HG03175 (cell line): Measurements from ENCODE around the gene ALDH1A2.
"Not testable (repeated sequence)": the region's sequence is repeated elsewhere in the genome, so short reads cannot be mapped to it uniquely, and the experiment has no call there.

ENCODE experiments used
- ATAC-seq: cut with Tn5 transposase; IDR thresholded peaks from one replicate; pipeline ENCODE4 v1.9.1; 2021; ENCODE audit warnings: mild to moderate bottlenecking, moderate library complexity; ENCODE audit not compliant: unreplicated experiment

The ALDH1A2 gene

GRCh38 chr15:58069008-58069407 lies 3.5 kb upstream of the ALDH1A2 start:
- no peak for ATAC-seq

- no peak for ATAC-seq
Observed at GRCh38 chr15:58066042-58066867, 744 bp upstream of the ALDH1A2 start.

GRCh38 chr15:58064980-58065444 lies 499 bp downstream of the ALDH1A2 start:
- no peak for ATAC-seq

- no peak for ATAC-seq
Observed at GRCh38 chr15:58064082-58064979, 1.2 kb downstream of the ALDH1A2 start.

GRCh38 chr15:58063614-58064013 lies 1.9 kb downstream of the ALDH1A2 start:
- ATAC-seq, result no peak

GRCh38 chr15:58062983-58063382 lies 2.5 kb downstream of the ALDH1A2 start:
- no peak for ATAC-seq

GRCh38 chr15:58062175-58062574 lies 3.3 kb downstream of the ALDH1A2 start:
- ATAC-seq, result no peak

- no peak for ATAC-seq
Observed at GRCh38 chr15:58060575-58060974, 4.9 kb downstream of the ALDH1A2 start.

- no peak for ATAC-seq
Observed at GRCh38 chr15:58058729-58059128, 6.8 kb downstream of the ALDH1A2 start.

- ATAC-seq, result no peak
Observed at GRCh38 chr15:58058073-58058472, 7.4 kb downstream of the ALDH1A2 start.

GRCh38 chr15:58057559-58057958 lies 8.0 kb downstream of the ALDH1A2 start:
- no peak for ATAC-seq

- no peak for ATAC-seq
Observed at GRCh38 chr15:58056015-58056414, 9.5 kb downstream of the ALDH1A2 start.

GRCh38 chr15:58053315-58054153 lies 12.0 kb downstream of the ALDH1A2 start:
- ATAC-seq, result no peak

GRCh38 chr15:58052334-58052733 lies 13.2 kb downstream of the ALDH1A2 start:
- no peak for ATAC-seq

- no peak for ATAC-seq
Observed at GRCh38 chr15:58049520-58050227, 15.8 kb downstream of the ALDH1A2 start.

- ATAC-seq, result no peak
Observed at GRCh38 chr15:58048261-58048660, 17.2 kb downstream of the ALDH1A2 start.

- no peak for ATAC-seq
Observed at GRCh38 chr15:58047149-58047548, 18.4 kb downstream of the ALDH1A2 start.

- no peak for ATAC-seq
Observed at GRCh38 chr15:58046467-58046866, 19.0 kb downstream of the ALDH1A2 start.

GRCh38 chr15:58045376-58045775 lies 20.1 kb downstream of the ALDH1A2 start:
- ATAC-seq, result not testable (repeated sequence)

- ATAC-seq, result no peak
Observed at GRCh38 chr15:58044551-58044950, 21.0 kb downstream of the ALDH1A2 start.
